Bronchial epithelial cell (primary cell): Measurements from ENCODE around the gene NBEA. TPM values are rescaled to one million over a fixed set of nuclear protein-coding genes. Genes with fewer than 3 reads are reported as not detected.
A peak's percentile ranks its signal among the peaks of the same experiment; 100 is the strongest.

Source experiments
- DNase-seq: peaks from one replicate; pipeline ENCODE4 v3.0.0-alpha.2; 2010; ENCODE audit warnings: low read depth
- FAIRE-seq: peaks from 2 replicates; lab custom pipeline; 2011; peaks lifted over from hg19 to GRCh38; lab: Jason Lieb, UNC
- H3K27me3 ChIP-seq: 2 replicates; pipeline ENCODE4 v1.5.1; 2011; ENCODE audit warnings: low read length; ENCODE audit not compliant: control insufficient read depth, insufficient read depth
- H3K36me3 ChIP-seq: 2 replicates; pipeline ENCODE4 v1.5.1; 2011; ENCODE audit warnings: low read length; ENCODE audit not compliant: control insufficient read depth, insufficient read depth
- H3K4me3 ChIP-seq: 2 replicates; pipeline ENCODE4 v1.5.1; 2011; ENCODE audit warnings: mild to moderate bottlenecking, low read depth, low read length, control low read depth
- total RNA-seq: library from RNA; depleted of rRNA; stranded (reverse); fragments of >200 nt; gene quantifications from 2 replicates; pipeline ENCODE4 v1.2.1, GENCODE V29; 2014
- TF ChIP-seq, protein P1 (sequence below): IDR thresholded peaks from 2 replicates; pipeline ENCODE4 v1.5.1; 2011; ENCODE audit warnings: mild to moderate bottlenecking, moderate library complexity, low read length, control low read depth, inconsistent platforms; ENCODE audit not compliant: insufficient read depth, severe bottlenecking

NBEA gene
- total RNA-seq, 1 donor from 2014 or later, result 0.53 TPM

DNA sequence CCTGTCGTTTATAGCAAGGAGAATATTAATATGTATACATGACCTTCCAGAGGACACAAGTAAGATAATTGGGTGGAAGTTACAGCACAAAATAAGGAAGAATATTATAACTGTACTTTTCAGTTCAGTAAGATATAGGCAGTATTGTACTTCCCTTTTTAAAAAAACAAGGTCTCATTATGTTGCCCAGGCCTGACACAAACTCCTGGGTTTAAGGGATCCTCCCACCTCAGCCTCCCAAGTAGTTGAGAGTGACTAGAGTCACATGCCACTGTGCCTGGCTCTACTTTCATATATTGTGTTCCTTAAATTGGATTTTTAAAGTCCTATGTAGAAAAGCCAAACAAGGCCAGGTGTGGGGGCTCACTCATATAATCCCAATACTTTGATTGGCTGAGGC, 553.9 kb downstream of the NBEA start:
- FAIRE-seq (no peak), DNase-seq (no peak)
- Histone ChIP-seq H3K27me3 (no peaks in the 10 kb centered on the region), H3K4me3 (no peak overlapping the region), H3K36me3 (no peaks in the 10 kb centered on the region)
- TF ChIP-seq, protein P1, sequence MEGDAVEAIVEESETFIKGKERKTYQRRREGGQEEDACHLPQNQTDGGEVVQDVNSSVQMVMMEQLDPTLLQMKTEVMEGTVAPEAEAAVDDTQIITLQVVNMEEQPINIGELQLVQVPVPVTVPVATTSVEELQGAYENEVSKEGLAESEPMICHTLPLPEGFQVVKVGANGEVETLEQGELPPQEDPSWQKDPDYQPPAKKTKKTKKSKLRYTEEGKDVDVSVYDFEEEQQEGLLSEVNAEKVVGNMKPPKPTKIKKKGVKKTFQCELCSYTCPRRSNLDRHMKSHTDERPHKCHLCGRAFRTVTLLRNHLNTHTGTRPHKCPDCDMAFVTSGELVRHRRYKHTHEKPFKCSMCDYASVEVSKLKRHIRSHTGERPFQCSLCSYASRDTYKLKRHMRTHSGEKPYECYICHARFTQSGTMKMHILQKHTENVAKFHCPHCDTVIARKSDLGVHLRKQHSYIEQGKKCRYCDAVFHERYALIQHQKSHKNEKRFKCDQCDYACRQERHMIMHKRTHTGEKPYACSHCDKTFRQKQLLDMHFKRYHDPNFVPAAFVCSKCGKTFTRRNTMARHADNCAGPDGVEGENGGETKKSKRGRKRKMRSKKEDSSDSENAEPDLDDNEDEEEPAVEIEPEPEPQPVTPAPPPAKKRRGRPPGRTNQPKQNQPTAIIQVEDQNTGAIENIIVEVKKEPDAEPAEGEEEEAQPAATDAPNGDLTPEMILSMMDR, result no peak

DNA sequence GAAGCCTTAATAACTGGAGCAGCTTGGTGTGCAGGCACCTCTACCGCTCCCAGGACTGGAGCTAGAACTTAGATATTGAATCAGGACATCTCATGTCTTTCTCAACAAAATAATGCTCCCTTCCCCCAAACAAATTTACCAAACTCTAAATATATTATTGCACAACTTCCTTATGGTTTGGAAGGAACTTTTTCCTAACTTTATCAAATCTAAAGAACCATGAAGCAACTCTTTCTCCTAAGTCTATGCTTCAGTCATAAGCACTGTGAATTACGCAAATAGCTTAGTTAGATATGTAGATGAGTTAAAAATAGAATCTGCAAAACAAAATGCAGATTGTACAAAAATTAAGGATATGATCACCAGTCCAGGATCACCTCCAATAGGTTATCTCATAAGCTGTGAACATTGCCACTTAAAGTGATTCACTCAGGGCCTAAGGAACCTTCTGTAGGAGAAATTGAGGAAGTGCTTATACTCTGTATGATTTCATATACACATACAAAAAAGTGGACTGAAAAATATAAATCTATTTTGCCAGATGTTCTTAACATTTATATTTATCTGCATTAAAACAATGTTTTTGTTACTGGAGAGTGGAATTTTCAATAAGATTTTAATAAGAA, 554.8 kb downstream of the NBEA start:
- TF ChIP-seq, protein P1, result no peak
- no peaks in the 10 kb centered on the region for H3K36me3 ChIP-seq
- FAIRE-seq (no peak), DNase-seq (no peak)
- H3K4me3 ChIP-seq, result no peak overlapping the region
- no peaks in the 10 kb centered on the region for H3K27me3 ChIP-seq

GRCh38 chr13:35498231-35498630, 556.2 kb downstream of the NBEA start:
- TF ChIP-seq, protein P1, result no peak
- Histone ChIP-seq H3K36me3 (no peaks in the 10 kb centered on the region), H3K27me3 (no peaks in the 10 kb centered on the region), H3K4me3 (no peak overlapping the region)
- FAIRE-seq (no peak), DNase-seq (peak; percentile 13)

- TF ChIP-seq, protein P1, result no peak
- FAIRE-seq, result no peak
Observed at GRCh38 chr13:35499196-35499662, 557.2 kb downstream of the NBEA start.

DNA sequence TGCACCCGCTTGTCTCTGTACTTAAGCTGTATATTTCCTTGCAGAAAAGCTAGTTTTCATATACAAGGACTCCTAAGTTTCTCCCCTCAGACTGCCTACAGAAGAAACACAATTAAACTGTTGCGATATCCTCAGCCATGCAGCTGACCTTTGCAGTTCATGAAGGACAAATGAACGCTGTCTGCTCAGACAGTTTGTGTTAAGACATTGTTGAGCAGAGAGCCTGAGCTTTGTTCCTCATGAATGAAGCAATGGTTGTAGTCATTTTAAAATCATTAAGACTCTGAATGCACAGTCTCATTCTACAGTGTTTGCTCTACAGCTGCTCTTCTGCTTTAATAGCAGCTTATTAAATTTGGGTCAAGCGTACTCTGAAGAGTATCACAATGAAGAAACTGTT, 557.6 kb downstream of the NBEA start:
- TF ChIP-seq, protein P1, result no peak
- DNase-seq (no peak), FAIRE-seq (no peak)
- Histone ChIP-seq H3K27me3 (no peaks in the 10 kb centered on the region), H3K36me3 (no peaks in the 10 kb centered on the region), H3K4me3 (no peak overlapping the region)

More at GRCh38 chr13:35499196-35499662, 557.2 kb downstream of the NBEA start:
- no peaks in the 10 kb centered on the region for H3K27me3 ChIP-seq
- no peaks in the 10 kb centered on the region for H3K36me3 ChIP-seq
- no peak for DNase-seq
- no peak overlapping the region for H3K4me3 ChIP-seq

DNA sequence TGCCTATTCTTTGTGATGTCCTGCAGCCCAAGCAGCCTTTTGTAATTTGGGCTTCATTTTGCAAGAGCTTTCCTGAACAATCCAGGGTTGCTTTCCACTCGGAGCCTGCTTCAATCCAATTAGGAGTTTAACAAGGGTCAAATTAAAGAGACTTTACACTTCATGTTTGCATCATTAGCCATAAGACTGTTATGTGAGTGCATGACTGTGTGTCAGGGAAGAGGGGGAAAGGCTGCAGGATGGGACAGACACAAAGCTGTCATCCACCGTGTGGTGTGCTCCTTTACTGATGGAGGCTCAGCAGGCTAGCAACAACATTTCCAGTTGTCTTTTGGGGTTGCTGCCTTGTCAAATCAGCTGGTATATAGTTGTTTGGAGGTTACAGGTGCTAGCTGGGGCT, 558.1 kb downstream of the NBEA start:
- no peak for DNase-seq
- FAIRE-seq, result peak; percentile 18
- TF ChIP-seq, protein P1, result no peak

More for the DNA sequence above, 558.1 kb downstream of the NBEA start:
- no peaks in the 10 kb centered on the region for H3K36me3 ChIP-seq
- no peak overlapping the region for H3K4me3 ChIP-seq
- no peaks in the 10 kb centered on the region for H3K27me3 ChIP-seq
